Progenitor cell of endocrine pancreas (in vitro differentiated cells): ENCODE measurements around the gene TMEM140. TPM values are rescaled to one million over a fixed set of nuclear protein-coding genes. Genes with fewer than 3 reads are reported as not detected.

ENCODE experiments used
- DNase-seq: peaks from one replicate; pipeline ENCODE4 v3.0.0; 2021; ENCODE audit warnings: low spot score; ENCODE audit not compliant: unreplicated experiment
- H3K27ac Mint-ChIP-seq: 2 replicates; pipeline ENCODE4 v1.8.0; 2021; ENCODE audit warnings: mild to moderate bottlenecking, moderate library complexity, mixed read lengths
- H3K27me3 Mint-ChIP-seq: 2 replicates; pipeline ENCODE4 v1.8.0; 2021; ENCODE audit warnings: mixed read lengths
- H3K36me3 Mint-ChIP-seq: 2 replicates; pipeline ENCODE4 v1.8.0; 2022; ENCODE audit warnings: mixed read lengths; ENCODE audit not compliant: insufficient read depth
- H3K4me1 Mint-ChIP-seq: 2 replicates; pipeline ENCODE4 v1.8.0; 2021; ENCODE audit warnings: low read depth, mixed read lengths
- H3K4me3 Mint-ChIP-seq: 2 replicates; pipeline ENCODE4 v1.8.0; 2021; ENCODE audit warnings: low read depth, mild to moderate bottlenecking, moderate library complexity, mixed read lengths
- H3K9me3 Mint-ChIP-seq: 2 replicates; pipeline ENCODE4 v1.8.0; 2021; ENCODE audit warnings: low read depth, mixed read lengths
- total RNA-seq: library from RNA; stranded (reverse); gene quantifications from 2 replicates; pipeline ENCODE4 v1.2.1, GENCODE V29; 2021
- TF ChIP-seq, protein P1 (sequence below): fragments of 200-600 bp; sonication (generic); IDR thresholded peaks from one replicate; pipeline ENCODE4 v1.5.0; 2021; ENCODE audit warnings: antibody characterized with exemption, mild to moderate bottlenecking; ENCODE audit not compliant: unreplicated experiment

Gene TMEM140
- total RNA-seq, 1 donor from 2014 or later = 0.14 TPM

DNA sequence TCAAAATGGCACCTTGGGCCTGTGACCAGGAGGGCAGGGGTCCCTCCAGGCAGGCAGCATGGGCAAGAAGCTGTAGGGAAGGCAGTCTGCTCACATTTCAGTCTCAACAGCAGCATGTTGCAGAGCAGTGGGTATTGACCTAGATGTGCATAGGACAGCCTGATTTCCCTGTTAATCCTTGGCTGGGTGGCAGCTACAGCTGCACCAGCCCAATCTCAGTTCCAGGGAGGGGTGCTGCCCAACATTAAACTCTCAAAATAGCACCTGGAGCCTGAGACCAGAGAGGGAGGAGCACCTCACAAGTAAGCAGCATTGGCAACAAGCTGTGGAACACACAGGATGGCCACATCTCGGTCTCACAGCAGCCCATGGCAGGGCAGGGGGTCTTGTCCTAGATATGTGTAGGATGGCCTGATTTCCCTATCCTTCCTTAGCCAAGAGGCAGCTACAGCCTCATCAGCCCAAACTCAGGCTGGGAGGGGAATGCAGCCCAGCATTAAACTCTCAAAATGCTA, 10.3 kb downstream of the TMEM140 start:
- no peak overlapping the region for H3K4me3 Mint-ChIP-seq
- TF ChIP-seq, protein P1, sequence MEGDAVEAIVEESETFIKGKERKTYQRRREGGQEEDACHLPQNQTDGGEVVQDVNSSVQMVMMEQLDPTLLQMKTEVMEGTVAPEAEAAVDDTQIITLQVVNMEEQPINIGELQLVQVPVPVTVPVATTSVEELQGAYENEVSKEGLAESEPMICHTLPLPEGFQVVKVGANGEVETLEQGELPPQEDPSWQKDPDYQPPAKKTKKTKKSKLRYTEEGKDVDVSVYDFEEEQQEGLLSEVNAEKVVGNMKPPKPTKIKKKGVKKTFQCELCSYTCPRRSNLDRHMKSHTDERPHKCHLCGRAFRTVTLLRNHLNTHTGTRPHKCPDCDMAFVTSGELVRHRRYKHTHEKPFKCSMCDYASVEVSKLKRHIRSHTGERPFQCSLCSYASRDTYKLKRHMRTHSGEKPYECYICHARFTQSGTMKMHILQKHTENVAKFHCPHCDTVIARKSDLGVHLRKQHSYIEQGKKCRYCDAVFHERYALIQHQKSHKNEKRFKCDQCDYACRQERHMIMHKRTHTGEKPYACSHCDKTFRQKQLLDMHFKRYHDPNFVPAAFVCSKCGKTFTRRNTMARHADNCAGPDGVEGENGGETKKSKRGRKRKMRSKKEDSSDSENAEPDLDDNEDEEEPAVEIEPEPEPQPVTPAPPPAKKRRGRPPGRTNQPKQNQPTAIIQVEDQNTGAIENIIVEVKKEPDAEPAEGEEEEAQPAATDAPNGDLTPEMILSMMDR = no peak
- peaks cover 51% of the 10 kb centered on the region for H3K36me3 Mint-ChIP-seq
- no peak for DNase-seq
- H3K4me1 Mint-ChIP-seq = peaks cover 19% of the 10 kb centered on the region
- no peak overlapping the region for H3K27ac Mint-ChIP-seq
- H3K27me3 Mint-ChIP-seq = no peaks in the 10 kb centered on the region
- H3K9me3 Mint-ChIP-seq = peaks cover 45% of the 10 kb centered on the region

DNA sequence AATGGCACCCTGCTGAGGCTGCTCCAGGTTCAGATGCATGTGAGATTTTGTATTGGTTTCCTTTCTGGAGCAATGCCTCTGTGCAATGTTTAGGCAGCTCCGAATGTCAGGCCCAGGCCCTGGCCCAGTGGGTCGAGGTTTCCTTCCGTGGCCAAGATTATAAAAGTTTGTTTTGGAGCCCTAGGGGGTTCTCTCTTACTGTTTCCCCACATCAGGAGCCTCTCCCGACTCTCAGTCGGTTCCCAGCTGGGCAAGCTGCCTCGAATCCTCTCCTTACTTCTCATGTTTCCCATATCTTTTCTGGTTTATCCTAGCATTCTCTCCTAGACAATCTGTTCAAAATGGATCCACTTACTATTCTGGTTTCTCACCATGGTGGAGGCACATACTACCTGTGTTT, 11.0 kb downstream of the TMEM140 start:
- H3K36me3 Mint-ChIP-seq = peaks cover 49% of the 10 kb centered on the region
- TF ChIP-seq, protein P1 = no peak
- no peak for DNase-seq
- peaks cover 19% of the 10 kb centered on the region for H3K4me1 Mint-ChIP-seq
- no peaks in the 10 kb centered on the region for H3K27me3 Mint-ChIP-seq
- H3K4me3 Mint-ChIP-seq = no peak overlapping the region
- no peak overlapping the region for H3K27ac Mint-ChIP-seq
- peaks cover 41% of the 10 kb centered on the region for H3K9me3 Mint-ChIP-seq

DNA sequence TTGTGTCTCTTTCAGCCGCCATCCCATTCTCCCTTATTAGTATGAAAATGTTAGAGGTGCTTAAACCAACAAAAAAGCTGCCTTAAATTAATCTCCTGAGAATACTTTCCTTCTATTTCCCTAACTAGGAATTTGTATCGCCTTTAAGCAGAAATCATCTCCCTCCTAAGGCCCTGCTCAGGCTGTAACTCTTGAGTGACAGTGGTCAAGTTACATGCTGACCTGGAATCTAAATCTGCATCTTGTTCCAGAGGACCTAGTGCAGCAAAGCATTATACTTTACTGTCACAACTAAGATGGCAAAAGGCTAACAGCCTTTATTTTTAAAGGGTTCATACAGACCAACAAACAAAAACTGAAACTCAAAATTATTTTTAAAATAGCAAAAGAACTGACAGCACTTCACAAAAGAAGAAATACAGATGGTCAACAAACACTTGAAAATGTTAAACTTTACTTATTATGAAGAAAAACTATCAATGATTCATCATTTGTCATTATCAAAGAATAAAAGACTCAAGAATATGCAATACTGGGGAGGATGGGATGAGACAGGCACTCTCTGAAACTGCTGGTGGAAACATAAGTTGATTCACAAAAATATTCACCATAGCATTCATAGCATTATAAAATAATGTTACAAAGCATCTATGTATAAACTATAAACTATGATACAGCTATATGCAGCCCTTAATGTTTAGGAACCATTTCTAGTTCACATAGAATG, 11.7 kb downstream of the TMEM140 start:
- Mint-ChIP-seq H3K9me3 (peaks cover 34% of the 10 kb centered on the region), H3K4me1 (peaks cover 19% of the 10 kb centered on the region), H3K27me3 (no peaks in the 10 kb centered on the region), H3K27ac (peak overlapping the region; percentile 14), H3K36me3 (peaks cover 50% of the 10 kb centered on the region), H3K4me3 (no peak overlapping the region)
- DNase-seq = no peak
- TF ChIP-seq, protein P1 = no peak

DNA sequence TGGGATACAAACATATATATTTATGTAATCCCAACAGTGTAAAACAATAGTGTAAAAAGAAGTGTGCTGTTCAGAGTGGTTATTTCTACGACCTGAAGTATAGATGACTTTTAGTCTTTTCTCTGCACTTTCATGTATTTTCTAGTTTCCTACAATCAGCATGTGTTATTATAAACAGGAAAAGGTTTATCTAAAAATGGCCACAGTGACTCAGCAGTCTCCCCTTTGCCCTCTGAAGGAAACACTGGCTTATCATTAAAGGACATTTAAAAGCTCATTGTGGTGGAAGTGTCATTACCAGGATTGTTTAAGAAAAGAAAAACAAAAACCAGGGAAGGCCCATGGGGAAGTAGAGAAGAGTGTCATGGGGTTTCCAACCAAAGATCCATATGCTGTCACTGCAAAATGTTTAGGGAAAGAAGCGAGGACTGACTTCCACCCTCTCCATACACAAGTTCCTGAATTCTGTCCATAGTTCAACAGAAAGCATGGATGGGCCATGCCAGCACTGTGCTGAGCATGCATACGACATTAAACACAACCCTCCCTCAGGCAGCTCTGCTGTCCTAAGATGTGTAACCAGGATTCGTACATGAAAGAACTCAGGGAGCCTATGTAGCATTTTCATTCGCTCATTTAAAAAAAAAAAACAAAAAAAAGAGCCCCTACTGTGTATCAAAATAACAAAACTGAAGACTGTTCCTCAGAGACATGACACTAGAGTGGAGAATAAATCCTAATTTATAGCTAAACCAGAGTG, 12.4 kb downstream of the TMEM140 start:
- Mint-ChIP-seq H3K27me3 (no peaks in the 10 kb centered on the region), H3K27ac (peak overlapping the region; percentile 14), H3K4me1 (peaks cover 19% of the 10 kb centered on the region), H3K36me3 (peaks cover 52% of the 10 kb centered on the region), H3K9me3 (peaks cover 27% of the 10 kb centered on the region), H3K4me3 (no peak overlapping the region)
- no peak for DNase-seq
- TF ChIP-seq, protein P1 = no peak

DNA sequence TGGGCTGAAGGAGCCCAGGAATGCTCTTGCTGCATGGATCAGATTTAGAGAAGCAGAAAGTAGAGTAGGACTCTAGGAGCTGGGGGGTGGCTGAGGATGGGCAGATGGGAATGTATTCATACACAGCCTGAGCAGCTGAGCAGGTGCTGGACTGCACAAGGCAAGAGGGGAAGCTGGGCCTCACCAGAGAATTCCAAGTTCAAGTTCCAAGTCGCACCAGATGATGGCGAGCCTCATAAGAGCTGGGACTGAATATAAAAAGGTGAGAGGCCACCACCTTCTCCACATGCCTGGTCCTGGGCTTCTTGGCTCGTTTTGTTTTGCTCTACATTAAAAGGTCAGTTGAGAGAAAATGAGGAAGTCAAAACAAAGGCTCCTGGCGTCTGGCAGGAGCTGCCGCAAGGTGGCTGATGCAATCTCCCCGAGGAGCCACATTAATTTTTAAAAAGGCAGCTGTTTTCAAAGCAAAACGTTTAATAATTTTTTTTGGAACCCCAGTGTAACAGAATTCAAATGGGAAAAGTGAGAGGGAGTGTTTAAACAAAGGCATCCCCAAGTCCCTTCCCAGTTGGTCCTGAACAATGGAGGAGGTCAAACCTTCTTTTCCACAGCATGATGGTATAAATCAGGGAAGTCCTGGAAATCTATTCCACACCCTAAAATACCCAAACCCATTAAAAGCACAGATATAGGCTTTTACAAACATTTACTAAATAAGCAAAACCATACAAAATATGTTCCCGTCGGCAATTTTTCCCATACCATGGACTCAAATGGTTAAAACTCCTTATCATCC, 13.2 kb downstream of the TMEM140 start:
- no peak overlapping the region for H3K4me3 Mint-ChIP-seq
- peak overlapping the region; percentile 14 for H3K27ac Mint-ChIP-seq
- H3K9me3 Mint-ChIP-seq = peaks cover 22% of the 10 kb centered on the region
- peaks cover 19% of the 10 kb centered on the region for H3K4me1 Mint-ChIP-seq
- H3K36me3 Mint-ChIP-seq = peaks cover 53% of the 10 kb centered on the region
- no peaks in the 10 kb centered on the region for H3K27me3 Mint-ChIP-seq
- TF ChIP-seq, protein P1 = no peak
- DNase-seq = no peak
